GM21515 (cell line): Measurements from ENCODE around the gene ANXA5.

ENCODE experiments used
- ATAC-seq: cut with Tn5 transposase; IDR thresholded peaks from one replicate; pipeline ENCODE4 v1.9.1; 2021; ENCODE audit not compliant: unreplicated experiment

Gene ANXA5

DNA sequence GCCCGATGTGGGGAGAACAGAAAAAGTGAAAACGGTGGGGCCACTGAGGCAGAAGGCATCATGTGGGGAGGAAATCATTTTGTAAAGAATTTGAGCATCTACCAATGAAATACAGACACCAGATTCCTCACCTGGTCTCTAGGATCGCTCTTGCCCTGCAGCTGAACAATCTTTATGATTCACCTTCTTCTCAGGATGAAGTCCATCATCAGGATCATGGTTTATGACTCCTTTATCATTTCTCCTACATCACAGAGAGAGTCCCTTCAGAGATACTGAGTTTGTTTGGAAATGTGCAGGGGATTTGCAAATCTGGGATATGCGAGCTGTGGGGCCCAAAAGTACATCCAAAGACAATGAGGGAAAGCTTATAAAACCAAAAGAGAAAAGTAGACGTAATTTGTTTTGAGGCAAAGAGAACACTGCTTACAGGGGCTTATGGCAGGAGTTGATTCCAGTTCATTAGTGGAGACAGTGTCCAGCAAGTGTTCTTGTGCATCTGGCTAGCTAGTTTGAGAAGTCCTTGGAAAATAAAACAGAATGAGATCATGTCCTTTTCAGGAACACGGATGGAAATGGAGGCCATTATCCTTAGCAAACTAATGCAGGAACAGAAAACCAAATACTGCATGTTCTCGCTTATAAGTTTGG is 15.3 kb upstream of the ANXA5 start:
- no peak for ATAC-seq

DNA sequence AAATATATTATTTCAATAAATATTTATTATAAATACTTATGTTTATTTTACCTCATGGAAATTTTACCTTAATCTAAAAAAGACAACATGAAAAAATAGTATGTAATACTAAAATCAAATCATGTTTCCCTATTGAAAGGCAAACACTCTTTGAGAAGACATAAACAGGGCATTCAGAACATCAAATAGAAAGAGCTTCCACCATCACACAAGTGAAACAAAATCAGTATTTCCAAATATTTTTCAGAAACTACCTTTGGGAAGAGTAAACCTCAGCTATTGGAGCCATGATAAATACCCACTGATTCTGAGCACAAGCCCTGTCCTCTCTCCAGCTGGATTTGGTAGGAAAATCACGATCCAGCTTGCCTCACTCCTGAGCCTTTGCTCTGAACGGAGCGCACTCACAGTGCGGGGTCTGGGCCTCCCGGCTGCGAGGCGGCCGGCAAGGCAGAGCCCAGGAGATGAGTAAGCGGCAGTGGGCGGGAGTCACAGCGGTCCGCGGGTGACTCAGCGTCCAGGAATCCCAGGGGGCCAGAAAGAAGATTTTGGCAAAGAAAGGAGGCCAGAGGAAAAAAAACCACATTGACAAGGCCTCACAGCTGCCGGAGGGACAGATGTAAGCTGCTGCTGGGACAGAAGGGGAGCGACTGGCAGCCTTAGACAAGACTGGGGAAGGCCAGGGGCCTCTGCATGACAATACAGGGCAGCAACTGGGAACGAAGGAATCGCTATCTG is 14.7 kb upstream of the ANXA5 start:
- ATAC-seq = peak; percentile 91

DNA sequence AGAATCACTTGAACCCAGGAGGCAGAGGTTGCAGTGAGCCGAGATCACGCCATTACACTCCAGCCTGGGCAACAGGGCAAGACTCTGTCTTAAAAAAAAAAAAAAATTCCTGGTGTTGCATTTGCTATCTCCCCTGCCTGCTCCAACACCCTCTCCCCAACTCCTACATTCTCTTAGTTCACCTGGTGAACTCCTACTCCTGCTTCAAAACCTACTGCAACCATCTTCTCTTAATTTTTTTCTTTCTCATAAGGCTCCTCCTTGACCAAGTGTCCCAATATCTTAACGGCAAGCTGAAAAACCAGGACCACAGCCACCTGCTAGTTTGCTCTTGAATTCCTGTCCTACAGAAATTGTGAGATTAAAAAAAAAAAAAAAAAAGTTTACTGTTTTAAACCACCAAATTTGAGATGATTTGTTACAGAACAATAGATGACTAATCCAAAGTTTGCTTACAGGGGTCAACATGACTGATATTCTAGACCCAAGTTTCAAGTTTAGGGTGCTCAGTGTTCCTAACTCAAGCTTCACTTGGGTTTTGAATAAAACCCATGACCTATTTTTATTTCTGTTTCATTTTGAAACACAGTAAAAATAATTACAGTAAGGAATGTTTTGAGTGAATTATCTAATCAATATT is 13.1 kb upstream of the ANXA5 start:
- ATAC-seq = no peak

DNA sequence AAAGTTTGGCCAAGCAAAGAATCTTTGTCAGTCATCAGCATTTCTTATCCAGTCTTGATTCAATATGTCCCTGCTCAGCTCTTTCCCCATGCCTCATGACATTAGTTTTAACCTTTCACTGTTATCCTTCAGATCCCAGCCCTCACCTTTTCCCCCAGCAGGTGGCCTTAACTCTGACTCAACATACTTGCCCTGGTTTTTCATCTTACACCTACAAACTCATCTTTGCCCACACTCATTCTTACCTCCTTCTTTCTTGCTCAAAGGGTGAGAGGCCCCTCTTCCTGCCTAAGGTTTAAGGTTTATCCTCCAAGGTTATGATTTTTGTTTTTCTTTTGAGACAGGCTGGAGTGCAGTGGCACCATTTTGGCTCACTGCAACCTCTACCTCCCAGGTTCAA is 10.6 kb upstream of the ANXA5 start:
- ATAC-seq = no peak

DNA sequence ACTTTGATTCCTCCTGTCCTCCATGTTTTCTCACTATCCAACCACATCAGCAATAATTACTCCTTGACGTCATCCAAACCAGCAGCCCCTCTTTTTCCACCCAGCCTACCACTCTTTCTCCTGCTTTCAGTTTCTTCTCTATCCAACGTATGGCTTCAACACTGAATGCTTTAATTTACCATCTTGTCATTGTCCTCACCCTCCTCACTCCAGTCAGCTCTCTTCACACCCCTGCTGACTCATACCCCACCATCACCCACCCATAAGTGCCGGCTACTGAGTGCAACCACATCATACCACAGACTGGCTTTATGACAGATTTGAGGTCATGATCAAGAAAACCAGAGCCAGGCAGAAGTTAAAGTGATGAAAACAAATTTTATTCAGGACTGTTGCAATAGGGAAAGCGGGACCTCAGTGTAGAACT is 9.8 kb upstream of the ANXA5 start:
- ATAC-seq = no peak

DNA sequence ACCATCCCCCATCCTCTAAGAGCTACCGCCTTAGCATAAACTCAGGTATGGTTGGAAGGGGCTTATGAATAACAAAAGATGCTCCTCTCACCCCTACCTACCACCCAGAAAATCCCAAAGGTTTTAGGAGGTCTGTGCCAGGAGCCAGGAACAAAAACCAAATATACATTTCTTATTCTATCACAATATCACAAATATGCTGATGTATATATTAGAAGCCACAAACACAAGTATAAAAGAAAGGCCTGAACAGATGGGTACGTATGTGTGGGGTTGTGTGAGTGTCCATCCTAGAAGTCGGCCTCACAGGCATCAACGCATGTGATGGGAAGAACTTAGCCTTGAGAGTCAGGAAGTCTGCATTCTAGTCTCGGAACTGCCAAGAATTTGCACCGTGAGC is 8.7 kb upstream of the ANXA5 start:
- no peak for ATAC-seq

DNA sequence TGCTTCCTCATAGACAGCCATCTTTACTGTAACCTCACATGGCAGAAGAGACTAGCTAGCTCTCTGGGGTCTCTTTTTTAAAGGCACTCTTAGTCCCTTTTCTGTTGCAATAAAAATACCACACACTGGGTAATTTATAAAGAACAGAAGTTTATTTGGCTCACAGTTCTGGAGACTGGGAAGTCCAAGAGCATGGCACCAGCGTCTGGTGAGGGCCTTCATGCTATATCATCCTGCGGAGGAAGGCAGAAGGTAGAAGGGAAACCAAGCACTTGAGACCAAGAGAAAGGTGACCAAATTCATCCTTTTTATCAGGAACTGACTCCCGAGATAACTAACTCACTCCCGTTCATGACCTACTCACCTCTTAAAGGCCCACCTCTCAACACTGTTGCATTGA is 5.4 kb upstream of the ANXA5 start:
- ATAC-seq = no peak

DNA sequence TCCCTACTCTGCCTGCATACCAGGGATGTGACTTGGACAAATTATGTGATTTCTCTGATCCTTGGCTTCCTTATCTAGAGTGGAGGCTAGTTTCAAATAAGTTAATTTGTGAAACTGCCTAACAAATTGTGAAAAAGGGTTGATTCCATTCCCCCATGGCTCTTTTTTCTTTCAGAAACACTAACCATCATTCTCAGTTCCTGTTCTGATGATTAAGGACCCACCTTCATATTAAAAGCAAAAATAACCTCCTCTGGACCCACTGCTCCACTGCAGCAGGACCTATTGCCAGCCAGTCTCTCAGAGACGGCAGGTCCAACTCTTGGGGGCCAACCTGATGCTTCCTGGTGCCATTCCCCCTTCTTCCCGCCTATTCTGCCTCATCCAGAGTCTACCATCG is 4.5 kb upstream of the ANXA5 start:
- no peak for ATAC-seq

DNA sequence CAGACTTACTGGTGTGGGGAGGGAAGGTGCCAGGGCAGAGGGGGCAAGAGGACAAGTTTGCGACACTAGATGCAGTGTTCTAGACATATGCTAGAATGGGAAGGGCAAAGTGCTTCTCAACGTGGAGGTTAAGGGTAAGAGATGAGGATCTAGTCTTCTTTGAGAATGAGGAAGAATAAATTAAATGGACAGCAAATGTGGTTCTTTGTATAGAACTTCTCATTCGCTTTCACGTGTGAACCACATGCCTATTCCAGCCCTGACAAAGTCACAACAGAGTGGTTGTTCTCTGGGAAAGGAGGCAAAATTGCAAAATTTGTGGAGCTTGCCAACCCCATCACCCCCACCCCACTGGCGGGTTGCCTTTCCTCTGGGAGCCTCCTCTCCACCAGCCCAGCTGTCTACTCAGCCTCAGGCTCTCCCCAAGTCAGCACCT is 1.5 kb upstream of the ANXA5 start:
- no peak for ATAC-seq

DNA sequence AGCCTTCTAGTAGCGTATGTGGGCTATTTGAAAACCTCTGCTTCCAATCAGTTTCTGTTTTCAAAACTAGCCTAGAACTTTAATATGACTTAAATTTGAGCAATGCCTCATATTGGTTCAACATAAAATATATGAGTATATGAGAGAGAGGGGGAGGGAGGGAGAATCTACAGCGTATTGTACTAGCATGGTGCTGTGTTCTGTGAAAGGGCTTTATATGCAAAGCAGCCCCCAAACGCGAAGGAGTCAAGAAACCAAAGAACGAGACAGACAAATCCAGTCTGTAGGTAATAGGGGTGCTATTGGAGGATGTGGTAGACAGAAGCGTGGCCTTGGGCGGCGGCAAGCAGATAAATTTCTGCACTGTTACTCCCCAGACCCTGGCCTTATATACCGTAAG is 784 bp upstream of the ANXA5 start:
- ATAC-seq = peak; percentile 45

DNA sequence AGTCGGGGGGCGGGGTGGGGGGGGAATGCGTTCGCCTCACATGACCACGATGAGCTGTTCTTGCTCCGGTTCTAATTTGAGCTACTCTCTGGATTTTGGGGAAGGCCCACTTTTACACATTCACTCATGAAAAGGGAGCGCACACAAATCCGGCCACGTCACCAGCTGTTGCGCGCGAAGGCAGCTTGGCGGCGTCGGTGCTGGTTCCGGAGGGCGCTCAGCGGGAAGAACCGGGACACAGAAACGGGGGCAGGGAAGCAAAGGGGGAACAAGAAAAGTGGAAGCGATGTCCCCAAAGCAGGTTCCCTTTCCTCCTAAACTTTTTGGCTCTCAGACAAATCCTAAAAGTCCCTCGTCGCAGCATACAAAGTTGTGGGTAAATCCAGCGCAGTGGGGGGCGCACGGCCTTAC is 605 bp downstream of the ANXA5 start:
- peak; percentile 24 for ATAC-seq

DNA sequence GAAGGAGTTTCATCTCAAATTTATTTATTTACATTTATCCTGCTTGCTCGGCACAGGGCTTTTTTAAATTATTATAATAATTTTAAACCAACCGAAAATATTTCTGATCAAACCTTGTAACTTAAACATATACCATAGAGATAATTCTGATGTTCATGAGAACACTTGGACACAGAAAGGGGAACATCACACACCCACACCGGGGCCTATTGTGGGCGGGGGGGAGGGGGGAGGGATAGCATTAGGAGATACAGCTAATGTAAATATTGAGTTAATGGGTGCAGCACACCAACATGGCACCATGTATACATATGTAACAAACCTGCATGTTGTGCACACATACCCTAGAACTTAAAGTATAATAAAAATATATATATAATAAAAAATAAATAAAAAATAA is 2.9 kb downstream of the ANXA5 start:
- ATAC-seq = no peak

DNA sequence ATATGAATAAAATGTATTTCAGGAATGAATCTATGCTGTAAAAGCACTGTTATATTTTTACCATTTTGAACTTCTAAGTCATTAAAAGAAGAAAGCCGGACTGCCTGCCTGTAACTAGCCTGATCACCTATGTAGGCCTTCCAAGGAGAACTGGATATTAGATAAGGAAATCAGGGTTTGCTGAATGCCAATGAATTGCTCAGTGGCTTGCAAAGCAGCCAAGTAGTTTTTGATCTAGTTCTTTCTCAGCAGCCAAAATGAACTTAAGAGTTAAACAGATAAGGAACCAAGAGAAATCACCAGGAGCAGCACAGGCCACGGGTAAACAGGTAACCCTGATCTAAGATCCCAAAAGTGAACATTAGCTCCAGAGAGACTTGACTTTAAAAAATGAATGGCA is 3.3 kb downstream of the ANXA5 start:
- no peak for ATAC-seq

DNA sequence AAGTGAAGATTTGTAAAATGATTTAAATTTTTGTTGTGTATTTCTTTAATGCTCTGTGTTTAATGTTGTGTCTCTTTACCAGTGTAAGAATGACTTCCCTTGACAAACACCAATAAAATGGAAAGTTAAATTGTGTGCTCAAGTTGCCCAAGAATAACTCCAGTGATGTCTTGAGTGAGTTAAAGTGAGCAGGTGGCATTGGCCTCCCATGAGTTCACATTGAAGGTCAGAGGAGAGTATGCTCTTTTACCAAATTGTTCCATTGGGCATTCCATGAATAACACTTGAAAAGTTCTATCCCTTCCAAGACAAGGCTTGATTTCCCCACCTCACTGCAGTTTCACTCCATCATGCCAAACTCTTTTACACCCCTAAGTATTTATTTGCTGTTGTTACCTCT is 4.5 kb downstream of the ANXA5 start:
- no peak for ATAC-seq

DNA sequence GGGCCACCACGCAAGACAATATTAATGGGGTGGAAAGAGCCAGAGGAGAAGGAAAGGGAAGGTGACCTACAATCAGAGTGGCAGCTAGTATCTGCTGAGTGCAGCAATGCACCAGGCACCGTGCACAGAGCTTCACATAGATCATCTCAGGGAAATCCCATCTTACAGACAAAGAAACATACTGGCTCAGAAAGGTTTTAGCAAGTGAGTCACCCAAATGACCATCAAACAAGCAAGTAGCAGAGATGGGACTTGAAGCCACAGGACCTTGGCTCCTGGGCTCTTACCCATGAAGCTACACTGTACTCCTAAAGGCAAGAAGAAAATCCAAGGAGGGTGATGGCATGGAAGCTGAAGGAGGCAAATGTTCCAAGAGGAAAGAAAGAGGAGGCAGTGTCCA is 6.8 kb downstream of the ANXA5 start:
- no peak for ATAC-seq

DNA sequence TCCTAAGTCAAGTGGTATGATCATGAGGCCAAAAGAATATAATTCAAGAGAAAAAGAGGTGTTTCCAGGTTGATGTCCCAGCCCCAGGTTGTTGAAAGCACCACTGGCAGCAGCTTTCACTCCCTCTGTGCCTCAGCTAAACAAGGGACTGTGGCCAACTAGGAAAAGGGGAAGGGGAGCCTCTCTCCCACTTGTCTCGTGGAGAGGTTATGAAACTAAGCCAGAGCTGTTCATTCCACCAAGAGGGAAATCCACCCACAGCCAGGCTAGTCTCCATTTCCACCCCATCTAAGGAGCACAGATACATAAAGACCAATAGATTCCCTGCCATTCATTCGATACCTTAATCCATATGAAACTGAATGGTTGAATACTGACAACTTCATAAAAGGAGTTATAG is 8.1 kb downstream of the ANXA5 start:
- no peak for ATAC-seq

DNA sequence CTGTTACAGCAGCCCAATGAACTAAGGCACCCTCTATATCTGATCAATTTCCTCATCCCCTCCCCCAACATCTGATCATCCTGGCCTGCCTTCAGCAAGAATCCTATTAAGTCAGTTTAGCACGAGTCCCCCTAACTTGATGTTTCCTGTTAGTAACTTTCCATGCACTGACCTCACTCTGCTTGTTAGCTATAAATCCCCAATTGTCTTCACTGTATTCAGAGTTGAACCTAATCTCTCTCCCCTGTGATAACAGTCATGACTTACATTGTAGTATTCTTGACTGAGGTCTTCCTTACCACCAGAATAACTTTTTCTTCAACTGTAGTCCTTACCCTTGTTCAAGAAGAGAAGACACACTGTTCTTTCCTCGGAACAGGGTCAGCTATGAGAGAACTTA is 8.5 kb downstream of the ANXA5 start:
- no peak for ATAC-seq

DNA sequence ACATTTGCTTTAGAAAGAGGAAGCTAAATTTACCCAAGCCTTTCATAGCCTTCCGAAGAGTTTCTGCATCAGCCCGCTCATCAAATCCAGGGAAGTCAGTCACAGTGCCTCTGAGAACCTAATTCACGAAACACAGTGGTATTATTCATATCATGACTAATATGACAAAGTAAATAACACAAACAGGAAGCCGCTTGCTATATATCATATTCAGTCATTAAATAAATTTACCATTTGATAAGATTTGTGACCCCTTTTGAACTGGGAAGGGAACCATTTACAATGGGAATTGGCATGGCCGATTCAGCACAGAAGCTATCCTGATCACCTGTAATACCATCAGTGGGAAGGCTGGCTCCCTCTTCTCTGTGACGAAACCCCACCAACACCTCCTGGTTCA is 10.5 kb downstream of the ANXA5 start:
- ATAC-seq = no peak

DNA sequence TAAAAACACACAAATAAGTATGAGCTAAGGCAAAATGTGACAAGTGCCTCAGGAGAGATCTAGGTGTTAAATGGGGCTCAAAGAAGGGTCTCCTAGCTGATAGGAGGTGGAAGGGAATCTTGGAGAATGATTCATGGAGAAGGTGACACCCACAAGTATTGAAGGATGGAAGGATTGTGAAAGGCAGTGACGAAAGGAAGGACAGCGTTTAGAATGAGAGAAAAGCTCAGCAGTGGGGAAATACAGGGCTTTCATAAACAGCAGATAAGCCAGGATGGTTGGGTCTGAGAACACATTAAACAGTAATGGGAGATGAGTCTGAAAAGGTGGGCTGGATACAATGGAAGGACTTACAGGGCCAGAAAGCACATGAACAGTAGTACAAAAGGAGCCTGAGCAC is 11.5 kb downstream of the ANXA5 start:
- no peak for ATAC-seq

DNA sequence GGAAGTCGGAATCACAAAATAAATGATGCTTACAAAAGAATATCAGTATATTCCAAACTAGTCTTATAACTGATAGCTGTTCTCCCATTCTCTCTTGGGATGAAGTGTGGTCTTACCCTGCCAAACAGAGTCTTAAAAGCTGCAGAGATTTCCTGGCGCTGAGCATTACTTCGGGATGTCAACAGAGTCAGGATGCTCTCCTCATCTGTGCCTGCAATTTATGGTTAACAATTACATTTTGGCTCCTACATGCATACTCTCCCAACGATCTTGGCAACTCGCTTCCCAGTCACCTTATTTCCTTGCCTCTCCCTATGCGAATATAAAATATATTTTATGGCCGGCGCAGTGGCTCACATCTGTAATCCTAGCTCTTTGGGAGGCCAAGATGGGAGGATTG is 12.2 kb downstream of the ANXA5 start:
- ATAC-seq = no peak

DNA sequence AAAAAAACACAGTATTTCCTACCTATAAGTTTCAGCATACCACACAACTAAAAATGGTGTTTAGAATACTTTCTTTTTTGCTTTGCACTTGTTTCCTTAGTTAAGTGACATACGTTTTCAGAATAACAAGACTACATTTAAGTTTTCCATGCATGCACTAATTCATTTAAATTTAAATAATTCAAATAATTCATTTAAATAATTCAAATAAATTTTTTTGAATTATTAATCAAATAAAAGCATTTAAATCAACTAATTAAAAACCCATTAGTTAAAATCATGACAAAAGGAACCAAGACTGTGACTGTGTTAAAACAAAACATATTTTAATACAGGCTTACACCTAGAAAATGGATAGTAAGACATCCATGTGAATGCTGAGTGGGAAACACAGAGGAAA is 12.8 kb downstream of the ANXA5 start:
- ATAC-seq = no peak

DNA sequence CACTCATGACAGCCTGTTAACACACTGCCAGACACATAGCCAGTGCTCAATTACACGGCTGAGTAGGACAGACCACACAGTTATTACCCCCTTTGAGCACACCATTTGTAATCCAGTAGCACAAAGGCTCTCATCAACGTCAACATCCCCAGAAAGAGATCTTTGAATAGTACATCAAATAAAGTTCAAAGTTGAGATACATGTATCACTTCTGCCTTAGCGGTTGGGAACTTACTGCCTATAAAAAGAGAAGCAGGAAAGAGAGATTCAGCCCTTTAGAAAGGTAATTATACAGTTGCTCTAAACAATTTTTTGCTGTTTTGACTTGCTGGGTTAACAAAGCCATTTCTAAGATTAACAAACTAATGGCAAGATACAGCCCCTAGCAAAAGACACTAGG is 16.2 kb downstream of the ANXA5 start:
- ATAC-seq = no peak
